Endodermal cell (in vitro differentiated cells): Measurements from ENCODE around the gene OSBPL5. TPM values are rescaled to one million over a fixed set of nuclear protein-coding genes. Genes with fewer than 3 reads are reported as not detected.
"Not testable (repeated sequence)": the region's sequence is repeated elsewhere in the genome, so short reads cannot be mapped to it uniquely, and the experiment has no call there.

ENCODE experiments used
- DNase-seq: peaks from one replicate; pipeline ENCODE4 v3.0.0-alpha.2; 2017
- H3K27ac ChIP-seq: 2 replicates; pipeline ENCODE4 v1.5.1; 2013; ENCODE audit warnings: mild to moderate bottlenecking, low read depth, low read length, moderate library complexity
- H3K27me3 ChIP-seq: 2 replicates; pipeline ENCODE4 v1.6.1; 2013; ENCODE audit warnings: mild to moderate bottlenecking, low read length, moderate library complexity; ENCODE audit not compliant: insufficient read depth, control insufficient read depth, poor library complexity, severe bottlenecking
- H3K36me3 ChIP-seq: 2 replicates; pipeline ENCODE4 v1.7.0; 2013; ENCODE audit warnings: mild to moderate bottlenecking, low read length, moderate library complexity; ENCODE audit not compliant: control insufficient read depth, insufficient read depth
- H3K4me1 ChIP-seq: one replicate; pipeline ENCODE4 v1.7.0; 2013; ENCODE audit warnings: low read length; ENCODE audit not compliant: control insufficient read depth, insufficient read depth
- H3K4me3 ChIP-seq: 2 replicates; pipeline ENCODE4 v1.5.1; 2013; ENCODE audit warnings: mild to moderate bottlenecking, low read length, moderate library complexity
- H3K9ac ChIP-seq: 2 replicates; pipeline ENCODE4 v1.6.1; 2013; ENCODE audit warnings: mild to moderate bottlenecking, low read length, moderate library complexity; ENCODE audit not compliant: poor library complexity, severe bottlenecking; ENCODE audit errors: extremely low read depth
- H3K9me3 ChIP-seq: 2 replicates; pipeline ENCODE4 v1.6.1; 2013; ENCODE audit warnings: mild to moderate bottlenecking, low read length, moderate library complexity; ENCODE audit not compliant: control insufficient read depth
- H3K27ac Mint-ChIP-seq: 2 replicates; pipeline ENCODE4 v1.8.0; 2020; ENCODE audit warnings: mixed read lengths
- H3K27me3 Mint-ChIP-seq: 2 replicates; pipeline ENCODE4 v1.8.0; 2021; ENCODE audit warnings: mild to moderate bottlenecking, mixed read lengths; ENCODE audit not compliant: insufficient read depth
- H3K36me3 Mint-ChIP-seq: 2 replicates; pipeline ENCODE4 v1.8.0; 2020; ENCODE audit warnings: low read depth, mixed read lengths
- H3K4me1 Mint-ChIP-seq: 2 replicates; pipeline ENCODE4 v1.8.0; 2020; ENCODE audit warnings: mixed read lengths
- H3K4me3 Mint-ChIP-seq: 2 replicates; pipeline ENCODE4 v1.8.0; 2020; ENCODE audit warnings: mild to moderate bottlenecking, moderate library complexity, mixed read lengths
- H3K9me3 Mint-ChIP-seq: 2 replicates; pipeline ENCODE4 v1.8.0; 2020; ENCODE audit warnings: mild to moderate bottlenecking, mixed read lengths
- CTCF ChIP-seq: fragments of 200-600 bp; sonication (generic); conservative IDR thresholded peaks from 2 replicates; pipeline ENCODE4 v1.5.0; 2021; ENCODE audit warnings: antibody characterized with exemption, mild to moderate bottlenecking
- WGBS, 2 experiments: methylation state at CpG; one replicate each; pipeline versions ENCODE4 v1.1.5 to v1.1.7; 2013; ENCODE audit warnings: missing lambda C conversion rate in 2 of 2, mixed read lengths in 1 of 2; ENCODE audit not compliant: insufficient coverage in 1 of 2, insufficient read length in 1 of 2; 5-methylcytosine and 5-hydroxymethylcytosine counted together
- total RNA-seq, 2 donors: library from RNA; stranded (reverse); fragmentation: NEBNext Ultra II Directional in 1 of 2; extraction: Animal tissue kit (Norgen Biotek cat#: 25700) in 1 of 2; gene quantifications; 2 replicates in 1 of 2; 3 replicates in 1 of 2; pipeline ENCODE4 v1.2.1, GENCODE V29; 2021

The OSBPL5 gene
- total RNA-seq, 2 donors from 2014 or later = 1.2 to 4.8 TPM

- Histone ChIP-seq H3K4me3 (no peak overlapping the region), H3K27ac (no peak overlapping the region), H3K27me3 (no peaks in the 10 kb centered on the region), H3K36me3 (no peaks in the 10 kb centered on the region), H3K9me3 (no peaks in the 10 kb centered on the region), H3K9ac (no peak overlapping the region), H3K4me1 (no peaks in the 10 kb centered on the region)
- no peak overlapping the region for H3K4me3 Mint-ChIP-seq
- TF ChIP-seq CTCF = no peak
- peaks cover 2% of the 10 kb centered on the region for H3K27me3 Mint-ChIP-seq
- H3K9me3 Mint-ChIP-seq = no peaks in the 10 kb centered on the region
- 93% methylated on average over 3 of the region's 3 CpGs for WGBS, 2 experiments
- DNase-seq = no peak
- no peak overlapping the region for H3K27ac Mint-ChIP-seq
- H3K4me1 Mint-ChIP-seq = no peaks in the 10 kb centered on the region
- no peaks in the 10 kb centered on the region for H3K36me3 Mint-ChIP-seq
Observed at GRCh38 chr11:3073029-3073435, 92.1 kb downstream of the OSBPL5 start.

DNA sequence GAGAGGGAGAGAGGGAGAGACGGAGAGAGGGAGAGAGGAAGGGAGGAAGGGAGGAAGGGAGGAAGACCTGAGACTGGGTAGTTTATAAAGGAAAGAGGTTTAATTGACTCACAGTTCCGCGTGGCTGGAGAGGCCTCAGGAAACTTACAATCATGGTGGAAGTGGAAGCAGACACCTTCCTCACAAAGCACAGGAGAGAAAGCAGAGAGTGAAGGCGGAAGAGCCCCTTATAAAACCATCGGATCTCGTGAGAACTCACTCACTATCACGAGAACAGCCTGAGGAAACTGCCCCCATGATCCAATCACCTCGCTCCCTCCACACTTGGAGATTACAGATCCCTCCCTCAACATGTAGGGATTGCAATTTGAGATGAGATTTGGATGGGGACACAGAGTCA lies 95.7 kb downstream of the OSBPL5 start:
- H3K9ac ChIP-seq = no peak overlapping the region
- no peaks in the 10 kb centered on the region for H3K27me3 ChIP-seq
- H3K36me3 ChIP-seq = no peaks in the 10 kb centered on the region
- Mint-ChIP-seq H3K4me1 (no peaks in the 10 kb centered on the region), H3K4me3 (no peak overlapping the region), H3K9me3 (peaks cover 19% of the 10 kb centered on the region), H3K36me3 (peaks cover 6% of the 10 kb centered on the region), H3K27me3 (peaks cover 1% of the 10 kb centered on the region), H3K27ac (no peak overlapping the region)
- TF ChIP-seq CTCF = no peak
- H3K27ac ChIP-seq = no peak overlapping the region
- no peak overlapping the region for H3K4me3 ChIP-seq
- no peaks in the 10 kb centered on the region for H3K4me1 ChIP-seq
- peaks cover 15% of the 10 kb centered on the region for H3K9me3 ChIP-seq
- no peak for DNase-seq
- WGBS, 2 experiments = 86% methylated on average over 6 of the region's 8 CpGs; no CpG with 5 or more reads in 1 of the 2 experiments

DNA sequence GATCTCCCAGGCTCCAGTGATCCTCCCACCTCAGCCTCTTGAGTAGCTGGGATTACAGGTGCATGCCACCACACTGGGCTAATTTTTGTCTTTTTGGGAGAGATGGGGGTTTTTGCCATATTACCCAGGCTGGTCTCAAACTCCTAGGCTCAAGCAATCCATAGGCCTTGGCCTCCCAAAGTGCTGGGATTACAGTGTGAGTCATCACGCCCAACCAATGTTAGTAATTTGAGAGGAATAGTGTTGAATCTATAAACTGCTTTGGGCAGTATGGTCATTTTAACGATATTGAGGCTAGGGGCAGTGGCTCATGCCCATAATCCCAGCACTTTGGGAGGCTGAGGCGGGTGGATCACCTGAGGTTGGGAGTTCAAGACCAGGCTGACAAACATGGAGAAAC lies 98.8 kb downstream of the OSBPL5 start:
- 92 to 100% methylated on average over 3 of the region's 3 CpGs for WGBS, 2 experiments

DNA sequence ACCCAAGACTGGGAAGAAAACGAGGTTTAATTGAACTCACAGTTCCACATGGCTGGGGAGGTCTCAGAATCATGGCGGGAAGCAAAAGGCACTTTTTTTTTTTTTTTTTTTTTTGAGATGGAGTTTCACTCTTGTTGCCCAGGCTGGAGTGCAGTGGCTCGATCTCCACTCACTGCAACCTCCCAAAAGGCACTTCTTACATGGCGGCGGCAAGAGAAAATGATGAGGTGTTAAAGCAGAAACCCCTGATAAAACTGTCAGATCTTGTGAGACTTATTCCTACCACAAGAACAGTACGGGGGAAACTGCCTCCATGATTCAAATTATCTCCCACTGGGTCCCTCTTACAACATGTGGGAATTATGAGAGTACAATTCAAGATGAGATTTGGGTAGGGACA lies 100.4 kb downstream of the OSBPL5 start:
- not testable (repeated sequence) for H3K4me1 Mint-ChIP-seq, H3K27ac ChIP-seq

More for the DNA sequence above, 98.8 kb downstream of the OSBPL5 start:
- H3K4me3 ChIP-seq, H3K27me3 ChIP-seq, H3K36me3 ChIP-seq, H3K4me3 Mint-ChIP-seq, H3K27me3 Mint-ChIP-seq, H3K9ac ChIP-seq, H3K27ac Mint-ChIP-seq, H3K4me1 ChIP-seq, H3K27ac ChIP-seq, H3K36me3 Mint-ChIP-seq, H3K4me1 Mint-ChIP-seq, DNase-seq: not testable (repeated sequence)
- H3K9me3 Mint-ChIP-seq = peaks cover 29% of the 10 kb centered on the region
- H3K9me3 ChIP-seq = peaks cover 21% of the 10 kb centered on the region

GRCh38 chr11:3063876-3064275 lies 101.2 kb downstream of the OSBPL5 start:
- H3K36me3 Mint-ChIP-seq, H3K4me1 ChIP-seq, H3K9ac ChIP-seq, H3K4me1 Mint-ChIP-seq, H3K36me3 ChIP-seq, H3K27me3 ChIP-seq, H3K27me3 Mint-ChIP-seq, H3K27ac ChIP-seq, H3K4me3 Mint-ChIP-seq: not testable (repeated sequence)
- peaks cover 21% of the 10 kb centered on the region for H3K9me3 ChIP-seq
- Mint-ChIP-seq H3K9me3 (peaks cover 29% of the 10 kb centered on the region), H3K27ac (peak overlapping the region; percentile 91)
- 37 to 46% methylated on average over 5 to 8 of the region's 8 CpGs for WGBS, 2 experiments
- peak overlapping the region; percentile 57 for H3K4me3 ChIP-seq
- peak; percentile 81 for DNase-seq

More for the DNA sequence above, 100.4 kb downstream of the OSBPL5 start:
- WGBS, 2 experiments = 80 to 90% methylated on average over 1 to 6 of the region's 6 CpGs
- H3K27me3 Mint-ChIP-seq, H3K27me3 ChIP-seq, DNase-seq, H3K4me1 ChIP-seq, H3K27ac Mint-ChIP-seq, H3K4me3 Mint-ChIP-seq, H3K36me3 Mint-ChIP-seq, H3K9ac ChIP-seq, H3K36me3 ChIP-seq: not testable (repeated sequence)
- peak overlapping the region; percentile 57 for H3K4me3 ChIP-seq
- H3K9me3 ChIP-seq = peaks cover 21% of the 10 kb centered on the region
- H3K9me3 Mint-ChIP-seq = peaks cover 29% of the 10 kb centered on the region

DNA sequence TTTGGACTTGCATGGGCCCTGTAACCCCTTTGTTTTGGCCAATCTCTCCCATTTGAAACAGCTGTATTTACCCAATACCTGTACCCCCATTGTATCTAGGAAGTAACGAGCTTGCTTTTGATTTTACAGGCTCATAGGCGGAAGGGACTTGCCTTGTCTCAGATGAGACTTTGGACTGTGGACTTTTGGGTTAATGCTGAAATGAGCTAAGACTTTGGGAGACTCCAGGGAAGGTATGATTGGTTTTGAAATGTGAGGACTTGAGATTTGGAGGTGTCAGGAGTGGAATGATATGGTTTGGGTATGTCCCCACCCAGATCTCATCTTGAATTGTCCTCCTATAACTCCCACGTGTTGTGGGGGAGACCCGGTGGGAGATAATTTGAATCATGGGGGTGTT lies 101.7 kb downstream of the OSBPL5 start:
- H3K4me1 ChIP-seq, DNase-seq, H3K4me1 Mint-ChIP-seq, H3K27me3 Mint-ChIP-seq, H3K9ac ChIP-seq, H3K27ac ChIP-seq, H3K36me3 ChIP-seq, H3K36me3 Mint-ChIP-seq, H3K27me3 ChIP-seq, H3K4me3 Mint-ChIP-seq: not testable (repeated sequence)
- H3K27ac Mint-ChIP-seq = peak overlapping the region; percentile 91
- Histone ChIP-seq H3K9me3 (peaks cover 21% of the 10 kb centered on the region), H3K4me3 (peak overlapping the region; percentile 57)
- peaks cover 29% of the 10 kb centered on the region for H3K9me3 Mint-ChIP-seq
- 81% methylated on average over 4 of the region's 4 CpGs; no CpG with 5 or more reads in 1 of the 2 experiments for WGBS, 2 experiments
